ENCODE measurements around the gene IP6K3. TPM values are rescaled to one million over a fixed set of nuclear protein-coding genes. Genes with fewer than 3 reads are reported as not detected.
A peak's percentile ranks its signal among the peaks of the same experiment; 100 is the strongest.

The IP6K3 gene
- total RNA-seq, 6 experiments from 2014 or later, result 0.25 to 0.83 (median 0.50) TPM; not detected in 2

- Mint-ChIP-seq H3K9me3 (no peaks in the 10 kb centered on the region), H3K4me3 (peak overlapping the region; percentile 98), H3K36me3 (ENCODE audit: low read depth) (peaks cover 19% of the 10 kb centered on the region), H3K27ac (no peak overlapping the region), H3K4me1 (ENCODE audit: low read depth) (peaks cover 38% of the 10 kb centered on the region), H3K27me3 (ENCODE audit: insufficient read depth) (peaks cover 2% of the 10 kb centered on the region)
- no peak for TF ChIP-seq CTCF (IDR thresholded peaks at IDR 0.05)
- no peak for DNase-seq
Observed at GRCh38 chr6:33709605-33710295, 37.0 kb downstream of the IP6K3 start.

GRCh38 chr6:33708516-33709204, 38.0 kb downstream of the IP6K3 start:
- Mint-ChIP-seq H3K4me1 (ENCODE audit: low read depth) (peaks cover 38% of the 10 kb centered on the region), H3K36me3 (ENCODE audit: low read depth) (peaks cover 19% of the 10 kb centered on the region), H3K9me3 (no peaks in the 10 kb centered on the region), H3K27ac (peak overlapping the region; percentile 4; the same call in 1 of the 2 replicates), H3K27me3 (ENCODE audit: insufficient read depth) (peaks cover 2% of the 10 kb centered on the region; the same call in 1 of the 2 replicates), H3K4me3 (no peak overlapping the region)
- DNase-seq, result no peak
- TF ChIP-seq CTCF (IDR thresholded peaks at IDR 0.05), result no peak

DNA sequence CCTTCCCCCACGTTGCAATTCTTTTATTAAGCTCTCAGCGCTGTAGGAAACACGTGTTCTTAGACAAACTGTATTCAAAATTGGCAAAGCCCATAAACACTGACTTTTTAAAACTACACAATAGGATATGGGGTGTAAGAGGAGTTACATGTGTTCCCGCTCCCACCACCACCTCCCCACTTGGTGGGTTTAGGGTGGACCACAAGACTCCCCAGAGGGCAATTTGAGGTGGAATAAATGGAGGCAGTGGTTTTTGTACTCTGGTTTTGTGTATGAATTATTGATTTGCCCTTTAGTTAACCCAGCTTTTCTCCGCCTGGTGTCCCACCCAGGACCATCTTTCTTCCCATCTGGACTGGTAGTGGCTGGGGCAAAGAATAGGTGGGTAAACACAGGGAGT, 38.9 kb downstream of the IP6K3 start:
- Mint-ChIP-seq H3K4me3 (no peak overlapping the region), H3K27me3 (ENCODE audit: insufficient read depth) (peaks cover 2% of the 10 kb centered on the region; the same call in 1 of the 2 replicates), H3K4me1 (ENCODE audit: low read depth) (peaks cover 38% of the 10 kb centered on the region), H3K36me3 (ENCODE audit: low read depth) (peaks cover 19% of the 10 kb centered on the region), H3K27ac (no peak overlapping the region), H3K9me3 (no peaks in the 10 kb centered on the region)
- no peak for DNase-seq
- TF ChIP-seq CTCF (IDR thresholded peaks at IDR 0.05), result no peak

GRCh38 chr6:33705955-33706725, 40.6 kb downstream of the IP6K3 start:
- no peak for TF ChIP-seq CTCF (IDR thresholded peaks at IDR 0.05)
- no peaks in the 10 kb centered on the region for H3K9me3 Mint-ChIP-seq
- no peak overlapping the region for H3K4me3 Mint-ChIP-seq
- H3K27ac Mint-ChIP-seq, result no peak overlapping the region
- DNase-seq, result no peak
- H3K27me3 Mint-ChIP-seq (ENCODE audit: insufficient read depth), result no peaks in the 10 kb centered on the region; the same call in 1 of the 2 replicates
- peaks cover 19% of the 10 kb centered on the region for H3K36me3 Mint-ChIP-seq (ENCODE audit: low read depth)
- H3K4me1 Mint-ChIP-seq (ENCODE audit: low read depth), result peaks cover 48% of the 10 kb centered on the region

- no peak for TF ChIP-seq CTCF (IDR thresholded peaks at IDR 0.05)
- no peak overlapping the region; the same call in 1 of the 2 replicates for H3K27ac Mint-ChIP-seq
- peaks cover 44% of the 10 kb centered on the region for H3K4me1 Mint-ChIP-seq (ENCODE audit: low read depth)
- no peak overlapping the region for H3K4me3 Mint-ChIP-seq
- no peaks in the 10 kb centered on the region; the same call in 1 of the 2 replicates for H3K27me3 Mint-ChIP-seq (ENCODE audit: insufficient read depth)
- H3K36me3 Mint-ChIP-seq (ENCODE audit: low read depth), result peaks cover 15% of the 10 kb centered on the region
- H3K9me3 Mint-ChIP-seq, result no peaks in the 10 kb centered on the region
- DNase-seq, result no peak
Observed at GRCh38 chr6:33705268-33705885, 41.3 kb downstream of the IP6K3 start.
